Liver (tissue), 9 donors: ENCODE results near the gene ATG9A. TPM values are rescaled to one million over a fixed set of nuclear protein-coding genes. Genes with fewer than 3 reads are reported as not detected.

Experiments
- DNase-seq: peaks from one replicate; pipeline ENCODE4 v3.0.0-alpha.2; 2017; ENCODE audit warnings: low spot score
- H3K27ac ChIP-seq, 2 donors: one replicate each; pipeline ENCODE4 v1.7.0; 2013; ENCODE audit warnings: inconsistent platforms in 2 of 2, low read length in 2 of 2, control low read depth in 1 of 2, low read depth in 1 of 2, mild to moderate bottlenecking in 1 of 2
- H3K27me3 ChIP-seq, 4 donors: one replicate each; pipeline versions ENCODE4 v1.6.1 to v1.7.0; 2013; ENCODE audit warnings: low read length in 3 of 4, inconsistent platforms in 1 of 4, mild to moderate bottlenecking in 1 of 4, moderate library complexity in 1 of 4; ENCODE audit not compliant: control insufficient read depth in 4 of 4, insufficient read depth in 4 of 4
- H3K36me3 ChIP-seq, 4 donors: one replicate each; pipeline versions ENCODE4 v1.6.1 to v1.7.0; 2013; ENCODE audit warnings: low read length in 3 of 4, mild to moderate bottlenecking in 3 of 4, low read depth in 1 of 4, moderate library complexity in 1 of 4; ENCODE audit not compliant: control insufficient read depth in 4 of 4, insufficient read depth in 3 of 4
- H3K4me1 ChIP-seq, 4 donors: one replicate each; pipeline versions ENCODE4 v1.6.1 to v1.7.0; 2013; ENCODE audit warnings: low read length in 3 of 4, mild to moderate bottlenecking in 3 of 4, moderate library complexity in 1 of 4; ENCODE audit not compliant: control insufficient read depth in 4 of 4, insufficient read depth in 4 of 4
- H3K4me3 ChIP-seq, 3 donors: one replicate each; pipeline versions ENCODE4 v1.6.1 to v1.7.0; 2013; ENCODE audit warnings: low read length in 3 of 3, control low read depth in 1 of 3, low read depth in 1 of 3, mild to moderate bottlenecking in 1 of 3
- H3K9ac ChIP-seq, 2 donors: one replicate each; pipeline ENCODE4 v1.7.0; 2013; ENCODE audit warnings: low read length in 2 of 2, mild to moderate bottlenecking in 2 of 2, moderate library complexity in 2 of 2, control low read depth in 1 of 2, low read depth in 1 of 2
- H3K9me3 ChIP-seq, 4 donors: one replicate each; pipeline versions ENCODE4 v1.6.1 to v1.7.0; 2013; ENCODE audit warnings: low read length in 3 of 4; ENCODE audit not compliant: control insufficient read depth in 4 of 4
- FOXA1 ChIP-seq: IDR thresholded peaks from 2 replicates; pipeline ENCODE4 v1.6.1; 2016; ENCODE audit warnings: antibody characterized with exemption
- FOXA2 ChIP-seq: IDR thresholded peaks from 2 replicates; pipeline ENCODE4 v1.6.1; 2016; ENCODE audit warnings: antibody characterized with exemption
- NR2F2 ChIP-seq: IDR thresholded peaks from 2 replicates; pipeline ENCODE4 v1.6.1; 2016; ENCODE audit warnings: antibody characterized with exemption
- RAD21 ChIP-seq, 2 donors: IDR thresholded peaks; 2 replicates each; pipeline ENCODE4 v1.6.1; 2016; ENCODE audit warnings: antibody characterized with exemption in 2 of 2, mild to moderate bottlenecking in 2 of 2
- RXRA ChIP-seq, 2 donors: IDR thresholded peaks; 2 replicates each; pipeline ENCODE4 v1.6.1; 2017 to 2018; ENCODE audit warnings: antibody characterized with exemption in 2 of 2, mild to moderate bottlenecking in 1 of 2
- SP1 ChIP-seq: IDR thresholded peaks from 2 replicates; pipeline ENCODE4 v1.6.1; 2018; ENCODE audit warnings: antibody characterized with exemption, mild to moderate bottlenecking
- TAF1 ChIP-seq: conservative IDR thresholded peaks from 2 replicates; pipeline ENCODE4 v1.6.1; 2016; ENCODE audit warnings: antibody characterized with exemption, mild to moderate bottlenecking
- YY1 ChIP-seq: IDR thresholded peaks from 2 replicates; pipeline ENCODE4 v1.6.1; 2016; ENCODE audit warnings: antibody characterized with exemption, mild to moderate bottlenecking
- ZBTB33 ChIP-seq: IDR thresholded peaks from 2 replicates; pipeline ENCODE4 v1.6.1; 2016; ENCODE audit warnings: antibody characterized with exemption
- WGBS: extraction: QIAGEN DNeasy Blood & Tissue Kit; methylation state at CpG from one replicate; pipeline ENCODE4 v1.1.7; 2013; 5-methylcytosine and 5-hydroxymethylcytosine counted together
- polyA plus RNA-seq, 2 donors: library from polyadenylated mRNA; stranded (reverse) in 1 of 2; unstranded in 1 of 2; fragments of 200-250 nt in 1 of 2; fragments of >200 nt in 1 of 2; fragmentation: Nextera tagmentation in 1 of 2; extraction: Ambion mirVana in 1 of 2; gene quantifications; one replicate each; pipeline versions ENCODE4 v1.2.1 to v1.2.3, GENCODE V29; 2013 to 2015
- total RNA-seq, 2 donors: library from RNA; depleted of rRNA; stranded (reverse); fragments of >200 nt; gene quantifications; one replicate each; pipeline ENCODE4 v1.2.3, GENCODE V29; 2014
- TF ChIP-seq, protein P1 (sequence below): IDR thresholded peaks from 2 replicates; pipeline ENCODE4 v1.6.1; 2016; ENCODE audit warnings: antibody characterized with exemption
- donor health status: healthy.
- donor health status: healthy.
- donor health status: healthy.
- donor health status: healthy.
- donor health status: healthy.

The ATG9A gene
- total and polyA plus RNA-seq, 4 donors = 24.3 to 68.1 (median 37.9) TPM

DNA sequence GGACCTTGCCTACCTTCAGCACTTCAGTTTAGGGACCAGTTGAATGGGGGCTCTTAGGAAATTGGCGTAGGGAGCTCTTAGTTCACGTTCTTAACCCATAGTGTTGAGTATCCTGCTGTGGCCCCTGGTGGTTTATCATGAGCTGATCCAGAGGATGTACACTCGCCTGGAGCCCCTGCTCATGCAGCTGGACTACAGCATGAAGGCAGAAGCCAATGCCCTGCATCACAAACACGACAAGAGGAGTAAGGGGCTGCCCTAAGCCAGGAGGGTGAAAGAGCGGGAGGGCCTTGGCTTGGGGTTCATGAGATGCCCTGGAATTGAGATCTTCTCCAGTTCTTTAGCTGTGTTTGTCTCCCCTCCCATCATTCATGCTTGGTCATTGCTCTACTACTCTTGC, 48.5 kb downstream of the ATG9A start:
- 94% methylated on average over 5 of the region's 5 CpGs for WGBS
- Histone ChIP-seq H3K9ac (no peak overlapping the region), H3K4me3 (no peak overlapping the region), H3K36me3 (peaks cover 14 to 48% (median 38%) of the 10 kb centered on the region in 4 donors), H3K4me1 (peaks cover 0 to 19% (median 16%) of the 10 kb centered on the region in 4 donors), H3K9me3 (no peaks in the 10 kb centered on the region), H3K27ac (no peak overlapping the region), H3K27me3 (no peaks in the 10 kb centered on the region)
- peak; percentile 26 for DNase-seq
- no peak for TF ChIP-seq RXRA (IDR thresholded peaks at IDR 0.05)

- H3K27me3 ChIP-seq = no peaks in the 10 kb centered on the region
- no peak overlapping the region for H3K9ac ChIP-seq
- WGBS = 98% methylated on average over 9 of the region's 9 CpGs
- H3K9me3 ChIP-seq = no peaks in the 10 kb centered on the region
- H3K4me1 ChIP-seq = peaks cover 0 to 25% (median 22%) of the 10 kb centered on the region in 4 donors
- DNase-seq = peak; percentile 27
- no peak overlapping the region for H3K27ac ChIP-seq
- no peak for TF ChIP-seq RAD21 (IDR thresholded peaks at IDR 0.05)
- TF ChIP-seq YY1 = no peak
- no peak for TF ChIP-seq NR2F2
- H3K4me3 ChIP-seq = no peak overlapping the region
- H3K36me3 ChIP-seq = peaks cover 14 to 42% (median 39%) of the 10 kb centered on the region in 4 donors
These were observed 49.6 kb downstream of the ATG9A start for GRCh38 chr2:219179601-219180465.

DNA sequence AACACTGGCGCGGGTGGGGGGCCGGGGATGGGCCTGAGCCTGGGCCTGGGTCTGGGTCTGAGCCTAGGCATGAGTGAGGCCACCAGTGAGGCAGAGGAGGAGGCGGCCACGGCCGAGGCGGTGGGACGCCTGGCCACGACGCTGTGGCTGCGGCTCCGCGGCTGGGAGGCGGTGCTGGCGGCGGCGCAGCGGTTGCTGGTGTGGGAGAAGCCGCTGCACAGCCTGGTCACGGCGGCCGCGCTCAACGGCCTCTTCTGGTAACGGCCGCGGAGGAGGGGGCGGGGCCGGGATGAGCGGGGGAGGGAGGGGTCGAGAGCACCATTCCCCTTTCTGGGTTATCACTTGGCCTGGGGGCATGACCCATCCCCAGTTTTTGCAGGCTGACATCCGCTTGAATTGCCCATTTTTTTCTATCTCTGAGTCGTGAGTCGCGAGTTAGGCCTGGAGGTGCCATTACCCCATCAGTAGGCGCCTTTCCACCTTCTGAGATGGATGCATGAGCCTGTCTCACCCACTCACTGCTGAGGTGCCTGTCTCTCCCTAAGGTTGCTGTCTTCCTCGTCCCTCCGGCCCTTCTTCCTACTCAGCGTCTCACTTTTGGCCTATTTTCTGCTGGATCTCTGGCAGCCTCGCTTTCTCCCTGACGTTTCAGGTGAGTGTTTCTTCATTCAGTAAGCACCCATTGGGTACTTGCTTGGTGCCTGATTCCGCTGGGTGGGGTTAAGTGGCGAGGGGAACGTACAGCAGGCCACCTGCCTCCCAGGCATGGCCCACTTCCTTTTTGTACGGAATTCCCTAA, 50.9 kb downstream of the ATG9A start:
- peaks cover 9 to 48% (median 42%) of the 10 kb centered on the region in 4 donors for H3K36me3 ChIP-seq
- H3K9me3 ChIP-seq = no peaks in the 10 kb centered on the region
- peak overlapping the region; percentile 63 to 77 (median 68) for H3K4me3 ChIP-seq
- no peaks in the 10 kb centered on the region for H3K27me3 ChIP-seq
- peaks cover 0 to 25% (median 22%) of the 10 kb centered on the region in 4 donors for H3K4me1 ChIP-seq
- WGBS = 5% methylated on average over 45 of the region's 45 CpGs
- TF ChIP-seq FOXA2 (no peak), FOXA1 (no peak), ZBTB33 (no peak), YY1 (no peak), SP1 (no peak), RXRA (IDR thresholded peaks at IDR 0.05) (no peak), TAF1 (no peak)
- TF ChIP-seq, protein P1, sequence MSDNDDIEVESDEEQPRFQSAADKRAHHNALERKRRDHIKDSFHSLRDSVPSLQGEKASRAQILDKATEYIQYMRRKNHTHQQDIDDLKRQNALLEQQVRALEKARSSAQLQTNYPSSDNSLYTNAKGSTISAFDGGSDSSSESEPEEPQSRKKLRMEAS = no peak
- DNase-seq = peak; percentile 76
- peak overlapping the region; percentile 94 to 100 for H3K27ac ChIP-seq
- peak overlapping the region; percentile 10 to 50 for H3K9ac ChIP-seq
